Inflammatory macrophage (primary cell): ENCODE results near the gene OLAH.

Source experiments
- DNase-seq, 2 donors: peaks; one replicate each; pipeline ENCODE4 v3.0.0-alpha.2; 2020 to 2022

Gene OLAH

GRCh38 chr10:15072358-15072757, 28.6 kb downstream of the OLAH start:
- no peak for DNase-seq

DNA sequence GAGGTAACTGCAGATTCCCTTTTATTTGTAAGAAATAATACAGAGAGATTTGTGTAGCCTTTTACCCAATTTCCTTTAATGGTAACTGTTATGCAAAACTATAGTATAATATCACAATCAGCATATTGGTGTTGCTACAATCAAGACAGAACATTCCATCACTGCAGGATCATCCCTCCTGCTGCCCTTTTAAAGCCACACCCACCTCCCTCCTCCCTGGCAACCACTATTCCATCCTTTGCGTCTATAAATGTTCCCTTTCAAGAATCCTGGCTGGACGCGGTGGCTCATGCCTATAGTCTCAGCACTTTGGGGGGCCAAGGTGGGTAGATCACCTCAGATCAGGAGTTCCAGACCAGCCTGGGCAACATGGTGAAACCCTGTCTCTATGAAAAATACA, 31.7 kb downstream of the OLAH start:
- DNase-seq, result no peak

DNA sequence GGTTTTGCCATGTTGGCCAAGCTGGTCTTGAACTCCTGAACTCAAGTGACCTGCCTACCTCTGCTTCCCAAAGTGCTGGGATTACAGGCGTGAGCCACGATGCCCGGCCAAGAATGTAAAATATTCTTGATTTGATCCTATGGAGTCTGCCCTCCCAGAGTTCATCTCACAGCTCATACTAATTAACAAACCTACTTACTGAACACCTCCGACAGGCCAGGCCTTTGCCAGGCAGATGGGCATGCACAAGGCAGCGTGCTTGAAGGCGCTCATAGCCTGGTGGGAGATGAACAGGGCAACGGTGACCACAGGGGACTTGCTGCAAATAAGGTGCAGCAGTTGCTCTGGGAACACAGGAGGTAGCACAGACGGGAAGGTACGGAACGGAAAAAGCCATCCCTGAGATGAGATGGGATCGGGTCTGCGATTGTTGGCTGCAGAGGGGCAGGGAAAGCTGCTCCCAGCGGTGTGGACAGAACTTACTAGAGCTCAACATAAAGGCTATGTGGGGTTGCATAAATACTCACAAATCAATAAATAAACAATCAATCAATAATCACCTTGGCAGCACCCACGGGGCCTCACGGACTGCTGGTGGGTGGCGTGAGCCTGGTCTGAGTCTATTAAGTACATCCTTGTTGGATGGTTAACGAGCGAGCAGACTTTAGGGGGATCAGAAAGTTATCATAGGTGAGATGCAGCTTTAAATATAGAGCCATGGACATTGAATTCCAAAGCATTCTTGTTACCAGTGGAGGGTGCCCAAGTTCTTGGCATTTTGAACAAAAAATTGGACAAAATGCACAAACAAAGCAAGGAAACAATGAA, 40.1 kb downstream of the OLAH start:
- no peak for DNase-seq

DNA sequence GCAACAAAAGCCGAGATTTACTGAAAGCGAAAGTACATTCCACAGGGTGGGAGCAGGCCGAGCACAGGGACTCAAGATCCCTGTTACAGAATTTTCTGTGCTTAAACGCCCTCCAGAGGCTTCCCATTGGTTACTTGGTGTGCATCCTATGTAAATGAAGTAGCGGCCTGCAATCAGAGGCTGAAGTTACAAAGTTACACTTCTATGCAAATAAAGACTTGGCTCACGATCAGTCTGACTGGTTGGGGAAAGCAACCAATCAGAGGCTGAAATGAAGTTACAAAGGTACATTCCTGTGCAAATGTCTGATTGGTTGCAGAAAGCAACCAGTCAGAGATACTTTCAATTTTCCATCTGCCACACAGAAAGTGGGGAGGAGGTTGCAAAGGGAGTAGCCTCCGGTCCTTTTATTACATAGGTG, 40.8 kb downstream of the OLAH start:
- no peak for DNase-seq

DNA sequence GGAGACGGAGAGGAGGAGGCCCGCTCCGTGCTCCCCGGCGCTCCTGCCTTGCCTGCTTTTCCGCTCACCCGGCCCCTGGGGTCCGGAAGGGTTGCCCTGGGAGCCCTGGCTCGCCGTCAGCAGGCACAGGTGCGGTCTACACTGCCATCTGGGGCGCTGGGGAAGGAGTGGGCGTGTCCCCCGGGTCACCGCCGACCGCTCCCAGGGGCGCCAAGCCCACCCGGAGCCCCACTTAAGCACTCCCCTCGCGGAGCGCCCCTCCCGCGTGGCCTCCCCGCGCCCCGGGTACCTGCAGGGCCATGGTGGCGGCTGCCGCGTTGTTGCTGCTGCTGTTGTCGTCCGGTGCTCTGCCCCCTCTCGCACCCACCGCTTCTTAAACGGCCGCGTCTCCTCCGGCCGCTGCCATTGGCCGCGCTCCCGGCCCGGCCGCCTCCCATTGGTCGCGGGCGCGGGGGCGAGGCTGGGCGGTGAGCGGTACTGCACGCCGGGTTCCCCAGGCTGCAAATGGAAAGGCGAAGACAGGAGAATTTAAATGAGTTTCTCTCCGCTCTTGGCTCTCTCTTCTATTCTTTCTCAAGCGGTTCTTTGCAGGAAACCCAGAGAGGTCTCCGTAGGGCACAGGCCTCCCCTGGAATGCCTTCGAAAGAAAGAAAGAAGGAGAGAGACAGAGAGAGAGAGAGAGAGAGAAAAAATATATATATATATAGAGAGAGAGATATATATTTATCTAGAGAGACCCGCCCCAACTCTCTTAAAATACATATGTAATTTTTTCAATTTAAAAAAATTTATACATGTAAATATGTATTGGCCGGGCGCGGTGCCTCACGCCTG, 44.9 kb downstream of the OLAH start, which contains the start of gene ACBD7:
ACBD7 (minus strand) TSS at position 349 of the 834 bp plus-strand sequence; CDS start at position 301, 48 bp downstream.
- DNase-seq, result peak; percentile 64 to 69

- no peak for DNase-seq
Measured at GRCh38 chr10:15091418-15091817, 47.7 kb downstream of the OLAH start.

- no peak for DNase-seq
Measured at GRCh38 chr10:15092855-15093408, 49.2 kb downstream of the OLAH start.

- DNase-seq, result no peak
Measured at GRCh38 chr10:15096661-15097010, 52.9 kb downstream of the OLAH start.

DNA sequence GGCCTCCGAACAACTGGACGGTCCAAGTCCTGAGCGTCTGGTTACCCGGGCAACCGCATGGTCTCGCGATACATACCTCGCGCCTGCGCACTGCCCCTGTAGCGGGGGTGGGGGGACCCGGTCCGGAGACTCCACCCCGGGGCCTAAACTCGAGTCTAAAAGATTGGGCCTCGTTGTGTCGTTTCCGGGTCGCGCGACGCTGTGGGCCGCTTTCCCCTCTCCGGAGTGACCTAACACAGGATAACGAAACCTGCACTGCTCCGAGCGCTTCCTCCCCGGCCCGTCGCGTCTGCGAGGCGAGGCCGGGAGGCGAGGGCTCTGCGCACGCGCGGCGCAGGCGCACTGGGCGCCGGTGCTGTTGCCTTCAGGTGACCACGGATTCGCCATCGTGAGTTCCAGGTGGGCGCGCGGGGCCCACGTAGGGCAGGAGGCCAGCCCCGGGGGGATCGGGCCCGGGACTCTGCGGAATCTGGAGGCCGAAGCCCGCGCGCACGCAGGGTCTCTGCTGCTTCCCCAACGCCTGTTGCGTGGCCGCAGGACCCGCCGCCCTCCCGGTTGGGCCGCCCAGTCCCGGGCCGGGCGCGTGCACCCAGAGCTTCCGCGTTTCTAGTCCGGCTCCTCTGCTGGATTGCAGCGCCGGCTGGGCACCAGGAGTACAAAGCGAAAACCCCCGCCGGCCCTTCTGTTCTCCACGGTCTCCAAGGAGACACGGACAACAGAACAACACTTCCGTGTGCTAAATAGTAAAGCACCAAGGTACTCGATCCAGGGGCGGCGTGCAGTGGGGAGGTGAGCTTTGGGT, 53.5 kb downstream of the OLAH start, which contains the start of gene RPP38:
RPP38 (plus strand) TSS at position 345 of the 802 bp plus-strand sequence. CDS start 5,960 bp downstream, outside the sequence.
- peak; percentile 98 for DNase-seq

DNA sequence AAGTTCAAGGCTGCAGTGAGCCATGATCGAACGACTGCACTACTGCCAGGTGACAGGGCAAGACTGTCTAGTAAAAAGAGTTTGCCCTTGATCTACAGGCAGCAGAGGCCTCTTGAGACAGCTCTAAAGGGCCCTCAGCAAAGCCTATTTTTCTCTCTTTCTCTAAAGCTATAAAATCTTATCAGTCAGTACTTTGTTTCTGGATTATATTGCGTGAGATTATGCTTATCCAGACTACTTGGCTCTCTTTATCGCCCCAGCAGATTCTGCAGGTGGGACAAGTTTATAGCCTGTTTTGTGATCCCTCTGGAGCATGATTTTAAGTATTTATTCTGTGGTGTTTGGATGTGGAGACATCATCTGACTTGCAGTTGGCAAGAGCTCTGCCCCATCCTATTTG, 56.1 kb downstream of the OLAH start:
- DNase-seq, result no peak

- DNase-seq, result no peak
Measured at GRCh38 chr10:15103513-15103912, 59.8 kb downstream of the OLAH start.

DNA sequence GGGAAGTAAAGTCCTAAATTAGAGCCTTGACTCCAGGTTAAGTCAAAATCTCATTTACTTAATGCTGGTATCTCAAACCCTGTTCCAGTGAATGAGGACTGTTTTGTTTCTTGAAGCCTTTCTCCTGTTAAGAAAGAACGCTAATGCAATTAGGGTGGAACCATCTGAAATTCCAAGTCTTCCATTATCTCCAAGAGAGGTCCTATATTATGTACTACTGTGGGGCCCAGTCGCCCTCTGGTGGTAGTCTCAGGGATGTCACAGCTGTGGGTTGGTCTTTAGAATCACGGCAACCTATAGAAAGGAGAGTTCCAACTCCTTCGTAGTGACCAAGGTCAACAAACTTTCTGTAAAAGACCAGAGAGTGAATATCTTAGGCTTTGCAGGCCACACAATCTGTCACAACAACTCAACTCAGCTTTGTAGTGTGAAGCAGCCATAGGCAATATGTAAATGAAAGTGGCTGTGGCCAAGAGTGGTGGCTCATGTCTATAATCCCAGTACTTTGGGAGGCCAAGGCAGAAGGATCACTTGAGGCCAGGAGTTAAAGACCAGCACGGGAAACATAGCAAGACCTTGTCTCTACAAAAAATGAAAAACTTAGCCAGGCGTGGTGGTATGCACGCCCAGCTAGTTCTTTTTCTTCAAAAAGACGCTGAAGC, 62.7 kb downstream of the OLAH start:
- peak; percentile 78 to 79 for DNase-seq

DNA sequence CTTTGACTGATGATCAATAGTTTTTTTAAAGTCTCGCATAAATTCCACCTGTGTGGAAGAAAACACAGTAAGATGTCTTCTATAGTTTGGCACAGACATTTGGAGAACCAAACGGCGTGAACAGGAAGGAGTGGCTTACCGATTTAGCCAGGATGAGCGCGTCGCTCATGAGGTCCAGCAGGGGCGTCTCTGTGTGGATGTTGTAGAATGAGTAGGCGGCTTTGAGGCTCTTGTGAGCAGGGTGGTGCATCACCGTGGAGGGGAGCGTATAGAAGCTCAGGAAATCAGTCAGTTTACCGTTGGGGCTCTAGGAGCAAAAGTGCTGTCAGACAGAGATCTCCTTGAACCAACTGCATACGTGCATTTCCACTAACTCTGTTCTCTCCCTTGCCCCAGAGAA, 68.9 kb downstream of the OLAH start:
- DNase-seq, result no peak

GRCh38 chr10:15113766-15114165, 70.0 kb downstream of the OLAH start:
- no peak for DNase-seq

DNA sequence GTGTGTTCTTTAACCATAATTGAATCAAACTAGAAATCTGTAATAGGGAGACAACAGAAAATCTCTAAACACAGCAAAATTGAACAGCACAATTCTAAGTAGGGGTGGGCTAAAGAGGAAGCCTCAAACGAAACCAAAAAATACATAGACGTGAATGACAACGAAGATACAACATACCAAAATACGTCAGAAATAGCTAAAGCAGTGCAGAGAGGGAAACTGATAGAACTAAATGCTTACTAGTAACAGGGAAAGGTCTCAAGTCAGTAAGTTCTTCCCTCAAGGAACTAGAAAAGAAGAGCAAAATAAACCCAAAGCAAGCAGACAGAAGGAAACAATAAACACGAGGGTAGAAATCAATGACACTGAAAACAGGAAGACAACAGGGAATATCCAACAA, 72.5 kb downstream of the OLAH start:
- DNase-seq, result no peak

GRCh38 chr10:15118615-15119014, 74.9 kb downstream of the OLAH start:
- peak in 1 of 2 donors; percentile 7 for DNase-seq

DNA sequence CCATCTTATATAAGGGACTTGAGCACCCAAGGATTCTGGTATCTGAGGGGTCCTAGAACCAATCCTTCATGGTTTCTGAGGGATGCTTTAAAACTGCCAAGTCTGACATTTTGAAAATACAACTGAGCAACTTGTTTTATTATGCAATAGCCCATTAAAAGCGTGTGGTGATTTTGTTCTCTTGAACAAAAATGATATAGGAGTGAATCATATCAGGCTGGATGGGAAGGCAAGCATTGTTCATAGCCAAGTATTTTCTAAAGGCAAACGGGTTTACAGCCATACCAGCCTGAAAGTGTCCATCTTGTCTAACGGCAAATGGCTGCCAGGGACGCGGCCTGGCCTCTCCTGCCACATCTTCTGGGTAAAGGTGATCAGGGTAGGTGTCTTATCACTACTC, 76.8 kb downstream of the OLAH start:
- DNase-seq, result no peak

- no peak for DNase-seq
Measured at GRCh38 chr10:15121707-15122106, 78.0 kb downstream of the OLAH start.

DNA sequence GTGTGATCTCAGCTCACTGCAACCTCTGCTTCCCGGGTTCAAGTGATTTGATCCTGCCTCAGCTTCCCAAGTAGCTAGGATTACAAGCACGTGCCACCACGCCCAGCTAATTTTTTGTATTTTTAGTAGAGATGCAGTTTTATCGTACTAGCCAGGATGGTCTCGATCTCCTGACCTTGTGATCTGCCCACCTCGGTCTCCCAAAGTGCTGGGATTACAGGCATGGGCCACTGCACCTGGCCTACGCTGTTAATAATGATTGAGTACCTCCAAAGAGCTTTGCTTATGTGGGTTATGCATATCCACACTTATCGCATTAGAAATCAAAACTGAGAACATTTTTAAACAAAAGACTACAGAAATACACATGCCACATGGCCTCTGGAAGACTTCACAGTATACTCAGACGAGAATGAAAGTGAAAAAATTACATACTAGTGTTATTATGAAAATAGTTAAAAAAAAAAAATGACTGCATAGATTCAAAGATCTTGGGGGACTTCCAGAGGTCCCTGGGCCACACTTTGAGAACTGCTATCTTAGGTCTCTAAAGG, 78.8 kb downstream of the OLAH start:
- DNase-seq, result no peak
